Stromal cell of bone marrow (primary cell): ENCODE data around the gene ENOX1.
A peak's percentile ranks its signal among the peaks of the same experiment; 100 is the strongest.

Experiments used
- DNase-seq: peaks from one replicate; pipeline ENCODE4 v3.0.0-alpha.2; 2012; ENCODE audit warnings: low read depth

ENOX1 gene

DNA sequence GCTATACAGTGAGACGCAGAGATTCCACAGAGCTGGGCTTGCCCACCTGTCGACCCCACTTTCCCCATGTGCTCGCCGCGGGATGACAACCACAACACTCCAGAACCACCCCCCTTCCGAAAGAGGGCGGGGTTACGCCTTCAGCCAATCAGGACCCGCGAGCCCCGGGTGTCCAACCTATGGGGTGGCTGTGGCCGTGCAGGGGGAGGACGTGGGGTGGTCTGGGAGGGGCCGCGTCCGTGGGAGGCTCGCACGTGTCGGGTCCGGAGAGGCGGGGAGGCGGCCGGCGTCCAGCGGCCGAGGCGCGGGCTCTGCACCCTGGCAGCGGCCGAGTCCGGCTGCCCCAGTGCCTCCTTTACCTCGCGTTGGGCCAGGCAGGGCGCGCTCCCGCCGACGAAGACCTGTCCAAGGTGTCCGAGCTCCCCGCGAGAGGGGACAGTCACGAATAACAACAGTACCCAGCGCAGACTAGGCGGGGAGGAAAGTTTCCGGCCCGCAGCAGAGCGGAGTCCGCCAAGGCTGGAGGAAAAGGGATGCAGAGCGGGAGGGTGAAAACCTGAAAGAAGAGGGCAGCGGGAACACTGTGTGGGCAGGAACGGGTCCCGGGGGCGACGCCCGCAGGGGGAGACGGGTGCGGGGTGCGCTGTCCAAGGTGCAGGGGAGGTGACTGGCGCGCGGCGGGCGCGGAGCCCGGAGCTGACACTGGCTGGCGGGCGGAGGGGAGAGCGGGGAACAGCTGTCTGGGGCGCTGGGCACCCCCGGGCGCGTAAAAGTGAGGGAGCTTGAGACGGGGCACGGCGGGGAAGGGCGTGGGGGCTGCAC lies 911 bp downstream of the ENOX1 start:
- DNase-seq = peak; percentile 61

DNA sequence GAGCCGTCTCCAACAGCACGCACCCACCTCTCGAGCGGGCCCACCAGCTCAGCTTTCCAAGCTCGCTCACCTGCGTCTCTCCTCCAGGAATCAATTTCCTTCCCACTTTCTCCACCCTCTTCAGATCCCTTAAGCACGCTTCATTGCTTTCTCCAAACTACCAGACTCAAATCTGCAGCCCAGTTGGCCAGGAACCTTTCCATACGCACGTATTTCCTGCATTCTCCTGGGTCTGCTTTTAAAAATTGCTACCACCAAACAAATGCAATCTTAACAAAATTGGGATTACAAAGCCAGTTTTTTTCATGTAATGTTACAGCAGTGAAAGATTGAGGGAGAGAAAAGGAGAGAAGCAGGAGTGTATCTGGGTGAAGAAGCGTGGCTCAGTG lies 1.5 kb downstream of the ENOX1 start:
- DNase-seq = no peak

DNA sequence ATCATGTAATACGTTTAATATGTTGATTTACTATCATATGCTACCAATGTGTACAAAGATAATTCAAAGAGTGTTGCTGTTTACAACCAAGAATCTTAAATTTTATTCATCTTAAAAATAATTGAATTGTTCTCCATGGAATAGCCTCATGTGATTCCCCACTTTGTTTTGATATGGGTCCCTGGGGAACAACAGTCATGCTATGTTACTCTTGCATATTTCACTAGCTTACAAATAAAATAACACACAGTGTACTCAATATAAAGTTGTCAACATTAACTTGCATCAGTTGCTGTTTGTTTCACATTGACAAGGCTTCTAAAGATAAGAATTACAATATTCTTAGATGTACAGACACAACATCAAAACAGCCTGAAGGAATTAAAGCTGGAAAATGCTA lies 2.3 kb downstream of the ENOX1 start:
- DNase-seq = peak; percentile 27

DNA sequence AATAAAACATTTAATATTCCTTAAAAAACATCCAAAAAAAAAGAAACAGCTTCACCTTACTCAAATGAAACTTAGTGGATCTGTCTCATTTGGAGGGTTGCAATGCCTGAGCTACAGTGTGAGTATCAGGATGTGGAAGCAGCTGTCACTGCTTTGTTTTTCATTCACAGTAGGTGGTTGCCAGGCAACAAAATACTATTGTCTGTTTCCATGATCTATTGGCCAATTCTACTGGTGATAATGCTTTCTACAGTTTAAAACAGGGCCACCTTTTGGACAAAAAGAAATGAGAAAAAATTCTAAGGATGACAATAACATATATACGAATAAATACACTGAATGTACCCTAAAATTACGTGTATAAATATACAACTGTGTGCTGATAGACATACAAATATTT lies 3.0 kb downstream of the ENOX1 start:
- peak; percentile 67 for DNase-seq

DNA sequence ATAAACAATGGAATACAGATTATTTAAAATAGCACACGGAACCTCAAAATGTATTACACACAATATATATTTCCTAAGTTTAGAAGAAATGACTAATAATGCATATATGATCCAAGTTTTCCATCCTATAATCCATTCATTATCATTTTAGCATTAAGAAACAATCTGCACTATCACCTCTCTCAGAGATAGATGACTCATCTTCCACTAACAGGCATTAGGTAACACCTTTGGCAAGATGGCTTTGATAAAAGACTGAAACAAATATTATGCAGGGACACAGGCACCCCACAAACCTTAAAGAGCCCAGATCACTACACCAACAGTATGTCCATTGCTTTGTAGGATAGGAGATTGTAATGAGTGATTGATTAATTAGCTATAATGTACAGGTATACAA lies 4.1 kb downstream of the ENOX1 start:
- no peak for DNase-seq

DNA sequence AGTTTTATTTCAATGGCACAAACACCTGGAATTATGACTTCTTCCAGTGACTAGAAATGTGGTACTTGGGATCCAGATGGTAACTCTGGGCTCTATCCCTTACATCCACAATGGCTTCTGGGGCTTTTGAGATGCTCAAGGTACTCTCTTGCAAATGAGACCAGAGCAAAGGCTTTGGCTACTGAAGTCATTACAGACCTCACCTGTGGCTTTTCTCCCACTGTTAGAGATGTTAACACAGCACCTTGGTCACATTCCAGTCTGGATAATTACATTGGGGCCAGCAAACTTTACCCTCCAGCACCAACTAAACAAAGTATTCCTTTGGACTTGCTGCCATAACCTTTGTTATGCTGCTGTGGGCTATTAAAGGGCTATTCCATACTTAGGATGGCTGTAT lies 6.1 kb downstream of the ENOX1 start:
- no peak for DNase-seq

DNA sequence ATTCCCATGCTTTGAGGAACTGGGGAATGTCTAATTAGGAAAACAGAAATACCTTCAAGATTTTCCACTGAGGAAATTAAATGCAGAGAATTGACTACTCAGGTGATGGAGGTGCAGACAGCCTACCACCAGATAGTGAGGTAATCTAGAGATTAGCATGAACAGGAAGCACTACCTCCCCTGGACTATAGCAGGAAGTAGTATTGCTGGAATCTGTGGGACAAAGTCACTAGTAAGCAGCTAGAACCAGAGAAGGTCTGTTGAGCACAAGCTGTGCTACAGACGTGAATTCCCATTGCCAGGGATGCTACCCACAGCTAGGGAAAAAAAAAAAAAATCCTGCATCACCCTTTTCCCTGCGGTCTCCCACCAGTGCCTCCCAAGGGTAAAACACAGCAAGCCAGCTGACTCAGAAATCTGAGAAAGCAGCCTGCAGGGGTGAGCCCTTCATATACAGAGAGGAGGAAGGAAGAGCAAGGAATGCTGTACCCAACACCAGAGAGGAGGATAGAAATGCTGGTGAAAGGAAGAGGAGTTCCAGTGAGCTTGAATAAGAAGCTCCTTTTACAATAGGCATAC lies 10.2 kb downstream of the ENOX1 start:
- DNase-seq = no peak

DNA sequence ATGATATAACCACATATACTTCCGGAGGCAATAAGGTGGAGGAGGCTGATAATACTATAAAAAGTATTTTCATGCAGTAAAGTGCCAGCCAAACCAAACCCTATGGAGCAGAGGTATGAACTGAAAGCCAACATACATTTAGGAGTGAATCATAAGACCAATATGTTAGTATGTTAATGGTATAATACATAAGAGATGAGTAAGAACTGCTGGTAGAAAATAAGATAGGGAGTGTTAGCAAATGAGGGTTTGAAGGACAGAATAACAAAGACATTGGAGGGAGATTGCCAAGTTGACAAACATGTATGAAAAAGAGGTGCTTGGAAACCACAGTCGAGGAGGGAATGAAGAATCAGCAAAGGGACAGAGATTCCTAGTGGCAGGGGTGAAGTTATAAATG lies 10.8 kb downstream of the ENOX1 start:
- DNase-seq = no peak

DNA sequence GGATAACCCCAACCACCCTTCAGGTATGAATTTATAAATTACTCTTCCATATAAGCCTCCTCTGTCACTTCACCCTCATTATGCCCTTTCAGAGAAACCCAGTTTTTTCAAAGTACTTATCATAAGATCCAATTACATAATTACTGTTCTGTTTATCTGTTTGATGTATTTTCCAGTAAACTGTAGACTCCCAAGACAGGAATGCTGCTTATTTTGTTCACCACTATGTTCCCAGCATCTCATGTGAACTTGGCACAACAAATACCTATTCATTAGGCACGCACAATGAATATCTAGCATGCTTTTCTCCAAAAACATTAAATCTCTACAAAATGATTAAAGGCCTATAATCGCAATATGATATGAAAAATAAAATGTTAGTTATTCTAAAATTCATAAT lies 13.2 kb downstream of the ENOX1 start:
- DNase-seq = no peak

DNA sequence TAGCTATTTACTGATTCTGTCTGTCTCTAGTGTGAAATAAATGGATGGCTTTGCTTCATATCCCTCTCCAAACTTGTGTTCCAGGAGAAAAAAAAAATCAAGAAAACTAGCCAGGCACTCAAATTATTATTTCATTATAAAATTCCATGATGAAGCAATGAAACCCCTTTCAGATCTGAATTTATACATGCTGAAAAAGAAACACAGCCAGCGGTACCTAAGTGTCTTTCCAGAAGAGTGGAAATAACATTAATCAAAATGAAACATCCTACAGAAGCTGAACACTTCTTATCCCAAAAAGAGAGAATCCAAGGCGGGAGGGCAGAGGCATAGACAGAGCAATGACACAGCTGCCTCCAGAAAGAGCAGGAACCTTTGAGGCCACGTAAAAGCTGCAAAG lies 15.9 kb downstream of the ENOX1 start:
- DNase-seq = no peak

DNA sequence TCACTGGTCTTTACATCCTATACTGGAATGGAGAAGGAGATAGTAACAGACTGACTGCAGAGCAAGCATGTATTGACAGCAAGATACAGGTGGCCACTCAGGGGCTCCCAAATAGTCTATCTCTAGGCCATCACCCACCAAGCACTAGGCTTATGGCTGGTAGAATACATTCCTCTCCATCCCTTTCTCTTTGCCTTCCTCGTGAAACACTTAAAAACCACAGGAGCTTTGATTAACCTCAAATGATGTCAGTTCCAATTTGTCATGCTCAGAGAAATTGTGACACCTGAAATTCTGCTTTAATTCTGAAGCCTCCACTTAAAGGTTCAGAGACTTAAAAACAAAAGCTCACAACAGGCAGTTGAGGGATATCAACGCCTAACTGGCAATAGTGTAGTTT lies 17.2 kb downstream of the ENOX1 start:
- DNase-seq = no peak

DNA sequence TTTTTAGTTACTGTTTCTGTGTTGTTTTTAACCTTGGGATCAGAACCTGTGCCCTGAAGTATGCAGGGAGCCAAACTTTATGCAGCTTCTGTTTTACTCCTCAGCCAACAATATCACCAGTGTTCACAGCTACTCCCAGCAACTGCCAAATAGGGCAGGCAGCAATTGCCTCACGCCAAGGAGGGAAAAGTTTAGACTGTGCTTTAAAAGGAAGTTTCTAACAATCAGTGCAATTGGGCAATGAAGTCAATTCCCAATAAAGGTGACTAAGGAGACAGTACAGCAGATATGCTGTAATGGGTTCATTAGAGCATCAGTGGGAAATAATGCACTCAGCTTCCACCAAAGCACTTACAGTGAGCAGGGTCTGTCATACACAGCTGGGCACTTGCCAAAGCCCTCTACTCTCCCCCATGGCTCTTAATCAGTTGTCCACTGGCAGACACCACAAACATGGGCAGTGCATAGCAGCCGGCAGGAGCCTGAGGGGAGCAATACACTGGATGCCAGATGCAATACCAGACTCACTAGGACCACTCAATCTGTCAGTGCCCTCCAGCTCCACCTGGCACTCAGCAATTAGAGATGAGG lies 19.3 kb downstream of the ENOX1 start:
- DNase-seq = no peak

DNA sequence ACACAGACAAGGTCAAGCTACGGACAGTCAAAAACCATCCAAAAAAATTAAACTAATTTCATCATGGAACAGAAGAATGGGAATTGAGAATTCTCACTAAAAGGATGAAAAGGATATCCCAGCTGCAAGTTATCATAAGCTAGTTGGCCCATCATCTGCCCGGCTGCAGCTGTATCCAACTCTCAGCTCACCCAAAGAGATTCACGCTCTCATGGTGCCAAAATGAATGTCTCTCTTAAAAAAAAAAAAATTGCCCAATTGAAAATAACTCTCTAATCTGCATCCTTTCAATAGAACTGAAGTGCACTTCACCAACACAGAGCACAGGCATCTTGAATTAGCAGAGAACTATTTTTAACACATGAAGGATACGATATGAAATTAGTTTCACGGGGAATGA lies 20.0 kb downstream of the ENOX1 start:
- no peak for DNase-seq

DNA sequence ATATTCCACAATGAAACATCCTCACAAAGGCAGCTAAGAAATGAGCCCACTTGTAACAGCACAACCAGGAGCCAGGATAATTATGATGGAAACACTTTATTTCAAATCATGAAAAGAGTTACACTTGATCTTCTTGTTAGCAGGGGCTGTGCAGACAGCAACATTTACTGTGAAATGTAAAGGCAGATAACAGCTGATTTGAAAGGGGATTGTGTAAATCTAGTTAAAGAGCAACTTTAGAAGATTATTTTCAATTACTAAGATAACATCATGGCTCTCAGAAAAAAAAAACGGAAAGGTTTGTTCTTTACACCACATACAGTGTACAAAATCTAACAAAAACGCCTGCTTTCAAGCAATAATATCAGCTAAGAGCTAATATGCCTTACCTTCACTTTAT lies 22.4 kb downstream of the ENOX1 start:
- no peak for DNase-seq

DNA sequence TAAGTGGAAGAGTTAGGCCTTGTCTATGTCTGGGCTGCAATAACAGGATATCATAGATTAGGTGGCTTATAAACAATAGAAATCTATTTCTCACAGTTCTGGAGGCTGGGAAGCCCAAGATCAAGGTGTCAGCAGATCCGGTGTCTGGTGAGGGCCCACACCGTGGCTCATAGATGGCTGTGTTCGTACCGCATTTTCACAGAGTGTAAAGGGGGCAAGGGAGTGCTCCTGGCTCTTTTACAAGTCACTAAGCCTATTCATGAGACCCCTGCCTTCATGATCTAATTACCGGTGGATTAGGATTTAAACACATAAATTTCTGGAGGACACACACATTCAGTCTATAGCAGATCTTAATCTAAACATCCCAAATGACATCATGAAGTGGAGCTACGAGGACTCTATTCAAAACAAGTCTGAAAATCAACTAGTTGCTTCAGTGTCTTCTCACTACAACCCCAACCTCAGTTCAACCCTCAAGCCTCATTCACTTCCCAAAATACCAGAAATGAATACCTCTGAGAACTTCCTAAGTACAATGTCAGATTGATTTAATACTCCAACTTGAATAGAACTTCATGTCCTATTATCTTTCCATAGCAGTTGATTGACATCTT lies 23.5 kb downstream of the ENOX1 start:
- no peak for DNase-seq

DNA sequence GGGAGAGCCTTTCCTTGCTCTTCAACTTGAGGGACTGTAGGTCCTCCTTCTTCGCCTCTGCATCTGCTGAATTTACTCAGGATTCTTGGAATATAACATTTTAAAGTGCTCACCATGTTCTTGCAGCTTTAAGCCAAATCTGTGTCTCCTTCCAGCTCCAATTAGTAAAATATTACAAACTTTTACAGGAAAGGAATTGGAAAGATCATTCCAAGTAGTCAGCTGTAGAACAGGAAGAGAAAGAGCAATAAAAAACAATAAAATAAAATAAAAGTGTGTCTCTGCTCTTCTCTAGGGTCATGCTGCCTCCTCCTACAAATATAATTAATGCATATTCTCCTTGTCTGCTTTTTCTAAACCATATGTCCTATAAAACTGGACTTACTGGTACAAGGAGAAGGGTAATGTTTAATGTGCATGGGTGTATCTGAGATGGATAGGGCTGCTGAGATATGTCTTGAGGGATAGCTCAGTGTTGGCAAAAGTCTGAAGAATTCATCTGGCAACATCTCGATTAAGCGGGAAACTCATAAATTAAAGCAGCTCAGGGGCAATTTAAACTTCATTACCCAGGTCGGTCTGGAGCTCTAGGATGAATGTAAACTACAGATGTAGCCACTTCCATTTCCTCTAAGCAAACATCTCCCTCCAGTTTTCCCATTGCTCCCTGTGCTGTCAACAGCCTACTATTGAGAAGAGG lies 25.0 kb downstream of the ENOX1 start:
- DNase-seq = no peak

DNA sequence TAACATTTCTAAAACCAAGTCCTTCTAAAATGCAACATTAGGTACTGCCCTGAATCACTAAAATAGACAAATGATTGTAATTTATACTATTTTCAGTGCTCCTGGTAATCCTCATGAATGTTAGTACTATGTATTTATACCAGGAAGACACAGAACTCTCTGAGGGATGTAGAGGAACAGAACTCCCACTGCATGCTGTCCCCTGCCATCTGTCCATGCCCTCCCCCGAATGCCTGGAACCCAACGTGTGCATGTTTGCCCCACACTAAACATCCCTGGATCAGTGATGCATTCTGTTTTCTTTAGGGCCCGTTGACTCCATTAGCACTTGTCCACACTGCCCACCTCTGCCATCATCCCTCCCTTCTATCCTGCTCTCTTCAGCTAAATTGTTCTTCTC lies 26.5 kb downstream of the ENOX1 start:
- DNase-seq = no peak

DNA sequence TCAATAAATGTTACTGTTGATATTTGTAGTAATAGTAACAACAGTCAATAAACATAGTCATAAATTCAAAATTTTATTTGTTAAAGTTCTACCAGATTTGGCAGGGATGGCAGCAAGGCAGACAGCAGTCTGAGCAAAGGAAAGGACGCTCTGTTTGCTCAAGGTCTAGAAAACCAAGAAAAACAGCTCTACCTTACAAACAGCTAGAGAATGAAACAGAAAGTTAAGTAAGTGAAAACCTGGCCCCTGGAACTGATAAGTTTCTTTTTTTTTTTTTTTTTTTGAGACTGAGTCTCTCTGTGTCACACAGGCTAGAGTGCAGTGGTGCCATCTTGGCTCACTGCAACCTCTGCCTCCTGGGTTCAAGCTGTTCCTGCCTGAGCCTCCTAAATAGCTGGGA lies 27.9 kb downstream of the ENOX1 start:
- DNase-seq = no peak

DNA sequence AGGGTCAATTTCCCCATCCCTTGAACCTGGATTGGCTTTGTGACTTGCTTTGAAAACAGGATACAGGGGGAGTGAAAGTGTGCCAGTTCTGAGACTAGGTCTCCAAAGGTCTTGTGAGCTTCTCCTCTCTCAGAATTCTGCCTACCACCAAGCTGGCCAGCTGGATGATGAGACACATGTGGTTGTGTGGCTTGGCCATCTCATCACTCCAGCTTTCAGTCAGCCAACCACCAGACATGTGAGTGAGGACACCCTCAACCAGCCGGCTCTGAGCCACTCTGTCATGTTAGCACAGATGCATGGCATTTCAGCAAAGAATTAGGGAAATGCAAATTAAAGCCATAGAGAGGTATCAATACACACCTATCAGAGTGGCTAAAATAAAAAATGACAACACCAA lies 29.5 kb downstream of the ENOX1 start:
- DNase-seq = no peak

DNA sequence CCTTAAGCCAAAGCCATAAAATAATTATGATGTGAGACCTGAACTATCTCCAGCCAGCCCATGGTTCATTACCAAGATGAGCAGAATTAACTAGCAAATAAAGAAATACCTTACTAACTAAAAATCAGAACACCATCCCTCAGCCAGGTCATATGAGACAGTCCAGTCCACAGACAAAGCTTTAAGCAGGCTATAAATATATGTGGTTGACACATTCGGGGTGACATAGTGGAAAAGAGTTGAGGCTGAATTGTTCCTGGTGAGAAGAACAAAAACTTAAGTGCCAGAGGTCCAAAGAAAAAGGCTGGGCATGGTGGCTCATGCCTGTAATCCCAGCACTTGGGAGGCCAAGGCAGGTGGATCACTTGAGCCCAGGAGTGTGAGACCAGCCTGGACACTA lies 30.9 kb downstream of the ENOX1 start:
- DNase-seq = no peak

DNA sequence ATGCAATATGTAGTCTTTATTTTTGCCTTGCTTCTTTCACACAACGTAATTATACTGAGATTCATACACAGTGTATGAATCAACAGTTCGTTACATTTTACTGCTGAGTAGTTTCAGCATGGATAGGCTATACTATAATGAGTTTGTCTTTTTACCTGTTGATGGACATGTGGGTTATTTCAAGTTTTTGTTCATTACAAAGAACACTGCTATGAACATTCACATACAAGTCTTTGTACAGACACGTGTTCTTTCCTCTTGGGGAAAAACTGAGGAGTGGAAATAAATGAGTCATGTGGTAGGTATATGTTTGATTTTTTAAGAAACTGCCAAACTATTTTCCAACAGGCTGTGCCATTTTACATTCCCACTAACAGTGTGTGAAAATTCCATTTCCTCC lies 35.1 kb downstream of the ENOX1 start:
- no peak for DNase-seq

DNA sequence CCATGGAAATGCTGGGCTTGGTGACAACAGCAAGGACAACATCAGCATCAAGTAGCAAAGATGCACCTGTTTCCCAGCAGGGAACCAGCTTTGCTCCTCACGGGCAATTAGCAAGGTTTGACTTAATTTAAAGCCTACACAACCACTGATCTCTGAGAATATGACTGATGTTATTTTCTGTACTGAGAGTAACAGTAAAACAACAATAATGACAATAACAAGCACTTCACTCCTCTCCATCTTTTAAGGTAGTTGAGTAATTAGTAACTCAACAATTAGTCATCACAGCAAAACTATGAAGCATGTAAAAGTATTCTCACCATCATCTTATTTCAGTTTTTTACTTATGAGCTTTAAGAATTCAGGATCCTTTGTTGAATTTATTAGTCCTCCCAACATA lies 37.3 kb downstream of the ENOX1 start:
- DNase-seq = no peak
